Brain microvascular endothelial cell (primary cell): Measurements from ENCODE around the gene BPIFB6.

ENCODE experiments used
- DNase-seq: peaks from one replicate; pipeline ENCODE4 v3.0.0-alpha.2; 2020
- H3K27ac ChIP-seq: fragments of 250-450 bp; sonication (Bioruptor Pico); 2 replicates; pipeline ENCODE4 v1.5.1; 2020; ENCODE audit warnings: mild to moderate bottlenecking, moderate library complexity
- H3K27me3 ChIP-seq: fragments of 250-450 bp; sonication (Bioruptor Pico); replicated peaks from 2 replicates; pipeline ENCODE4 v1.5.1; 2020; ENCODE audit warnings: mild to moderate bottlenecking
- H3K36me3 ChIP-seq: fragments of 250-450 bp; sonication (Bioruptor Pico); replicated peaks from 2 replicates; pipeline ENCODE4 v1.5.1; 2020; ENCODE audit warnings: mild to moderate bottlenecking
- H3K4me3 ChIP-seq: 2 replicates; pipeline ENCODE4 v1.5.1; 2011; ENCODE audit warnings: low read depth, mild to moderate bottlenecking, control low read depth, low read length, moderate library complexity
- in situ Hi-C: cut with HindIII; loops from 2 replicates; pipeline ENCODE4 v1.10.0; 2017; ENCODE audit warnings: low sequenced_read_pairs, low pct_ligation_motif_present
- TF ChIP-seq, protein P1 (sequence below): IDR thresholded peaks from 2 replicates; pipeline ENCODE4 v1.5.1; 2011; ENCODE audit warnings: low read depth, mild to moderate bottlenecking, moderate library complexity, low read length, control low read depth, inconsistent platforms; ENCODE audit errors: missing control alignments

BPIFB6 gene

DNA sequence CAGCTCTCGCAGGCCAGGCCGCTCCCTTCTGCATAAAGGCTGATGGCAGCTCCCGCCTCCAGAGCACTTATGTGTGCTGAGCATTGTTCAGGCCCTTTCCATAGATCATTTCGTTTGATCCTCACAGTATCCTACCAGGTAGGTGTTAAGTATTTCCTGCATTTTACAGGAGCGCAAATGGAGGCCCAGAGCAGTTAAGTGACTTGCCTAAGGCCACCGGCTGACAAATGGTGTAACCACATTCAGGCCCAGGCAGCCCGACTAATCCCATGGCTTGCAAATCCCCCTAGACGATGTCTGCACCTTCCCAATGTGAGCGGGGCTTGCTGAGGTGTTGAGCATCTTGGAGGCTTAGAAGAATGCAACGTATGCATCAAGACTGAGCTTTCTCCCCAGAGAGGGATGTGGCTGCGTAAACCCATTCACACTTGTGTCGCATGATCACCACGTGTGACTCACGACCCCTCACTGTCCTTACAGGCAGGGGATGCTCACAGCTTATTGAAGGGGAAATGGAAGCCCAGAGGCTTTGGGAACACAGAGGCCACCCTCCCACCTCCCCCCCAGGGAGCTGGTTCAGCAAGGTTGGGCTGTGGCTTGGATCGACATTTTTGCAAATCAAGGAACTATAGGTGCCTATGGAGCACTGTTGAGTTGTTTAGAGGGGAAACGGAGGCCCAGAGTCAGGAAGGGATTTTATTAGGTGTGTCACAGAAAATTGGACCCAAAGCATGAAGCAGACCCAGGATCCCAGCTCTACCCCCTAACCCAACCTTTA is 16.9 kb upstream of the BPIFB6 start:
- Histone ChIP-seq H3K36me3 (no peaks in the 10 kb centered on the region), H3K4me3 (no peak overlapping the region), H3K27me3 (no peaks in the 10 kb centered on the region), H3K27ac (no peak overlapping the region)
- TF ChIP-seq, protein P1, sequence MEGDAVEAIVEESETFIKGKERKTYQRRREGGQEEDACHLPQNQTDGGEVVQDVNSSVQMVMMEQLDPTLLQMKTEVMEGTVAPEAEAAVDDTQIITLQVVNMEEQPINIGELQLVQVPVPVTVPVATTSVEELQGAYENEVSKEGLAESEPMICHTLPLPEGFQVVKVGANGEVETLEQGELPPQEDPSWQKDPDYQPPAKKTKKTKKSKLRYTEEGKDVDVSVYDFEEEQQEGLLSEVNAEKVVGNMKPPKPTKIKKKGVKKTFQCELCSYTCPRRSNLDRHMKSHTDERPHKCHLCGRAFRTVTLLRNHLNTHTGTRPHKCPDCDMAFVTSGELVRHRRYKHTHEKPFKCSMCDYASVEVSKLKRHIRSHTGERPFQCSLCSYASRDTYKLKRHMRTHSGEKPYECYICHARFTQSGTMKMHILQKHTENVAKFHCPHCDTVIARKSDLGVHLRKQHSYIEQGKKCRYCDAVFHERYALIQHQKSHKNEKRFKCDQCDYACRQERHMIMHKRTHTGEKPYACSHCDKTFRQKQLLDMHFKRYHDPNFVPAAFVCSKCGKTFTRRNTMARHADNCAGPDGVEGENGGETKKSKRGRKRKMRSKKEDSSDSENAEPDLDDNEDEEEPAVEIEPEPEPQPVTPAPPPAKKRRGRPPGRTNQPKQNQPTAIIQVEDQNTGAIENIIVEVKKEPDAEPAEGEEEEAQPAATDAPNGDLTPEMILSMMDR = no peak
- no peak for DNase-seq
- in situ Hi-C loops = no loop called here

DNA sequence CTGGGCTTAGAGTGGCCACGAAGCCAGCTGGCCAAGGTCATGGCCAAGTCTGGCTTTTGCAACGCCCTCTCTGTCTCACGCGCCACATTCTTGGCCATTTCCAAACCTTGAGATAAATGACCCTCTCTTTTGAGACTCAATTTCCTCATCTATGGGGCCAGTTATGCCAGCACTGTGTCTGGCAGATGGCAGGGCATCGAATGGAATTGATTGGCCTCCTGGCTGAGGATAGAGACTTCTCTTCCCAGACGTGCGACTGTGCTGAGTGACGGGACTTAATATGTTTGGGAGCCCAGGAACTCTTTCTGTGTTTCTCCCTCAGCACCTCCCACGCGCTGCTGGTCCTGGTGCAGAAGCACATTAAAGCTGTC is 16.3 kb upstream of the BPIFB6 start:
- Histone ChIP-seq H3K4me3 (no peak overlapping the region), H3K27me3 (no peaks in the 10 kb centered on the region), H3K36me3 (no peaks in the 10 kb centered on the region), H3K27ac (no peak overlapping the region)
- TF ChIP-seq, protein P1 = no peak
- in situ Hi-C loops = no loop called here
- DNase-seq = no peak

DNA sequence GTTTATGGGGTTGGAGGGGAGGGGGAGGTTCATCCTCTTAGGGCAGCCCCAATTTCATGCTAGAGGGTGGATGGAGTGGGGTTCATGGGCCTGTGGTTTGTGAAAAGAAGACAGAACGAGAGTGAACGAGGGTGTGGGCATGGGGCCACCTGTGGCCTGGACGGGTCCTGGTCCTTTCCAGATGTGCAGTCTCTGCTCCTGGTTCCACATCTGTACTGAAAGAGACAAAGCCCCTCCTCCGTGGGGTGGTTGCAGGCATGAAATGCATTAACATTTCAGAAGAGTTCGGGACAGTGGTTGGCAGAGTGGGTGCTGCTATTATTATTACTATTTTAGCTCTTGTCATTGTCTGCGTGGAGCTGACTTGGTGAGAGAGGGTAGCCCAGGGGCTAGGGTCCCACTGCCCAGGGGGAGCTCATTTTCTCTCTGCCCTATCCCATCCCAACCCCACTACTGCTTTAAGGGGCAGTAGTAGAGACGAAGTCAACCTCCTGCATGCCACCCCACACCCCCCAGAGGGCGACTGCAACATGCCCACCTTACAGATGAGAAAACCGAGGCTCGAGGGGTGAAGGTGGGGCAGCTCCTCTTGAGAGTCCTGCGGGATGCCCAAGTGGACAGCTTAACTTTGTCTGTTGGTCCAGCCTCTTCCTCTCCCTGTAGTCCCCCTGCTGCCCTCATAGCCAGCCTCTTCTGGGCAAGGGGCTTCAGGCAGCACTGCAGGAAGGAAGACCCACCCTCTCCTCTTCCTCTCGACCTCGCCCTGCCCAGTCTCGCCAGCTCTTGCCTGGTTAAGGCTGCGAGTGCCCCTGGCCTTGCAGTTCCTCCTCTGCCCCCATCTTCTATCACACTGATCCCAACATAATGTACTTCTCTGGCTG is 15.5 kb upstream of the BPIFB6 start:
- Histone ChIP-seq H3K36me3 (no peaks in the 10 kb centered on the region), H3K27ac (no peak overlapping the region), H3K27me3 (no peaks in the 10 kb centered on the region), H3K4me3 (no peak overlapping the region)
- DNase-seq = no peak
- TF ChIP-seq, protein P1 = no peak
- in situ Hi-C loops = no loop called here

DNA sequence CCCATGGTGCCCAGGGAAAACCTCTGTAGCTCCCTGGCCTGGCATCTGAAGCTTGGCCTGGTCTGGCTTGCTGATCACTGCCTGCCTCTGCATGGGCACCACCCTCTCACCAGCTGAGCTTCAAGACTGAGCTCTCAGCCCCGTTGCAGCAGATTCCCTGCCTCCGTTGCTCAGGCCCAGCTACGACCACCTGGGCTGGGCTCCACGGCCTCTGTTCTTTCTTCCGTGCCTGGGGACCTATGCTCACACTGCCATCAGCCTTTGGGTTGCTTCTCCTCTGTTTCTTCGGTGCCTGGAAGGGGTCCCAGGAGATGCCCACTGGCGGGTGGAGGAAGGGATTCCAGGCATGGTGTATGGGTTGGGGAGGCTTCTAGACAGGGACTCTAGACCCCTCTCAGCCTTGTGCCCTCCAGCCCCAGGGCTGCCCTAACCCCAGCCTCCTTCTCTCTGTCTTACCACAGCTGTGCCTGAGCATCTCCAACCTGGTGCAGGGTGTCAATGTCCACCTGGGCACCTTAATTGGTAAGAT is 14.8 kb upstream of the BPIFB6 start:
- Histone ChIP-seq H3K4me3 (no peak overlapping the region), H3K36me3 (no peaks in the 10 kb centered on the region), H3K27me3 (no peaks in the 10 kb centered on the region), H3K27ac (no peak overlapping the region)
- TF ChIP-seq, protein P1 = no peak
- in situ Hi-C loops = no loop called here
- no peak for DNase-seq

DNA sequence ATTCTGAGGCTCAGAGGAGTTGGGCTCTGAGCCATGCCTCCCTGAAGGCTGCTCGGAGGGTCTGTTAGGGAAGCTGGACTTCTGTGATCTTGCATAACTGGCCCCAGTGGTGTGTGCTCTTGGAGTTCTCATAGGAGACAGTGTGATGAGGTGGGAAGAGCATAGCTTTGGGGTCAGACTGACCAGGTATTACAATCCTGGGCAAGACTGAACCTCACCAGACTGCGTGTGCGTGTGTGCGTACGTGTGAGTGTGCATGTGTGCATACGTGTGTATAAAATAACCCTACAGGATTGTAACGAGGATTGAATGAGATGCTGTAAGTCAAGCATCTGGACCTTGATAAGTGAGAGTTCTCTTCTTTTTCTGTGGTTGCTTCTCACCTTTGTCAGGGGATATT is 13.9 kb upstream of the BPIFB6 start:
- Histone ChIP-seq H3K4me3 (no peak overlapping the region), H3K36me3 (no peaks in the 10 kb centered on the region), H3K27ac (no peak overlapping the region), H3K27me3 (no peaks in the 10 kb centered on the region)
- in situ Hi-C loops = no loop called here
- TF ChIP-seq, protein P1 = no peak
- no peak for DNase-seq
